ENCODE data around the gene SMR3A. TPM values are rescaled to one million over a fixed set of nuclear protein-coding genes. Genes with fewer than 3 reads are reported as not detected.

Gene SMR3A
- total RNA-seq = not detected
- long read RNA-seq = 0 reads

- ATAC-seq = no peak
- intact Hi-C loops (cut with DNase I) = no loop called here
- no peak for DNase-seq
Measured at GRCh38 chr4:70360460-70360859, at the start of gene SMR3A. Gene SMR3A (plus strand): TSS chr4:70360760. CDS start chr4:70362116, 1,356 bp downstream.

DNA sequence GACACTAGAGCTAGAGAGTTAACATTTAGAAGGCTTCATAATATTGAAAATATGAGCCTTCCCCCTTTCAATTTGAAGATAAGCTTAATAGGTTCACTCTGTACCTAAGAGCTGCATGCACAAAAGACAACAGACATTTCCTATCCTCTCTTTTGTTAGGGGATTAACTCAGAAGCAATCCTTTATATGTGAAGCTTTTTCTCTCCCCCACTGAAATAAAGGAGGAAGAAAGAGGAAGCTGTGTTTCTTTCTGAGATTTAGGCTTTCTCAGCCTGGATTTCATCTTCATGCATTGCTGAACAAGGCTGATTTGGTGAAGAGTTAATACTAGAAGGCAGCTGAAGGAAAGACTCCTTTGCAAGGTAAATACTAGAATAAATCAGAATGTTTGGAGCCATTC lies 46.8 kb upstream of the SMR3A start:
- intact Hi-C loops (cut with DNase I) = no loop called here
- ATAC-seq = no peak
- no peak for DNase-seq

DNA sequence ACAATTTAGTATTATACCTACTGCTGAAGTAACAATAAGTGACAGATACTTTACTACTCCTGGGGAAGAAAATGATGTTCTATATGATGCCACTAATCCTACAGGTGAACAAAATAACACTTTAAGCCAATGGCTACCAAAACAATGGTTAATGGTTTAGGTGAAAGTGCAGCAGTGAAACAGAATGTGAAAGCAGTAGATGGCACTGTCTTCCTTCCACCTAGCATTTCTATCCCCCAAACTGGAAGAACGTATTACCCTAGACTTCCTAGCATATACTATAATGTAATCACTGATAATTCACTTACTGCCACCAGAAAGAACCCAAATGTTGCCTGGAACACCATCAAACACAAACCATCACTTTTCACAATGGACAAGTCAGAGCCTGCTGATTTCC lies 44.6 kb upstream of the SMR3A start:
- intact Hi-C loops (cut with DNase I) = no loop called here
- DNase-seq = no peak
- no peak for ATAC-seq

DNA sequence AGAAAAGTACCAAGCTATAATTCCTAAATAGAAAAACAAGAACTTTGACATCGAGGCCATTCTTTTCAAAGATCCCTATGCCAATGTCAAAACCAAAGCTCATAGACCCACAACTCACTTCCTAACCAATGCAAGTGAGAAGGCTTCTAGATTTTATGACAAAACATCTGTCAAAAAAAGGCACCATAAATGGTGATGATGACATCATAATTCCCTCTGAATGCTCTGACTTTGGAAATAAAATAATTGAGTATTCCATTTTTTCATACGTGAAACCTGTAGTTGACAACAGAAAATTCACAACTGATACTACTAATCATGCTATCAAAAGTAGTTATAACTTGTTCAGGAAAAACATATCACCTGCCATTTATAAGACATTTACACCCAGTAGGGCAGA lies 34.5 kb upstream of the SMR3A start:
- intact Hi-C loops (cut with DNase I) = no loop called here
- ATAC-seq (no peak), DNase-seq (no peak)

DNA sequence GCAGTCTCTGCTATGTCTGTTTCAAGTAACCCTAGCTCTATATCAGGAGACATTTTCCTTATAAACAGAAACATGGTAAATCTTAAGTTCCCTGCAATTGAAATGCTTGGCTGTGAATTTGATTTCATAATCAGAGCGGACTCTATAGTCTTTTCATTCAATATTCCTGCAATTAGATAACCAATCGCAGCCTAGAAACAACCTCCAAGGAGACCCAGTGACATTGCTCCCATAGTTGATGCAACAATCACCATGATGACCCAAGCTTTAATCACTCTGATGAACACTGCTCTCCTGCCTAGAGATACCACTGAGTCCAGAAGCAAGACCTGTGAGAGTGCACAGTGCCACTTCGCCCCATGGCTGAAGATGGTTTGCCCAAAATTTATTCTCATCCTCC lies 25.9 kb upstream of the SMR3A start, which contains the start of gene CABS1:
TSS of gene CABS1 (plus strand) at position 301 of the 400 bp plus-strand sequence. CDS start at position 360, 59 bp downstream.
- ATAC-seq (no peak), DNase-seq (no peak)
- intact Hi-C loops (cut with DNase I) = no loop called here

DNA sequence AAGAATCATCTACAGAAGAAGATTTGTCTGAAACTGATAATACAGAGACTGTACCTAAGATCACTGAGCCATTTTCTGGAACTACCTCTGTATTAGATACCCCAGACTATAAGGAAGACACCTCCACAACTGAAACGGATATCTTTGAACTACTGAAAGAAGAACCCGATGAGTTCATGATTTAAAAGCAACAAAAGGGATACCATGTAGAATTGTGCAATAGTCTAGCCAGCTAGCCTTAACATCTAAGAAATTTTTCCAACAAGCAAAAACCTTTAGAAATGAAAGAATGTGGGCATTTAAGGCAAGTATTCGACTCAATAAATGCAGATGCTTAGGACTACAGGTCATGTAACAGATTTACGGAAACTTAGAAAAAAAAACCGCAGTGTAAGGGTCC lies 24.5 kb upstream of the SMR3A start:
- intact Hi-C loops (cut with DNase I) = no loop called here

DNA sequence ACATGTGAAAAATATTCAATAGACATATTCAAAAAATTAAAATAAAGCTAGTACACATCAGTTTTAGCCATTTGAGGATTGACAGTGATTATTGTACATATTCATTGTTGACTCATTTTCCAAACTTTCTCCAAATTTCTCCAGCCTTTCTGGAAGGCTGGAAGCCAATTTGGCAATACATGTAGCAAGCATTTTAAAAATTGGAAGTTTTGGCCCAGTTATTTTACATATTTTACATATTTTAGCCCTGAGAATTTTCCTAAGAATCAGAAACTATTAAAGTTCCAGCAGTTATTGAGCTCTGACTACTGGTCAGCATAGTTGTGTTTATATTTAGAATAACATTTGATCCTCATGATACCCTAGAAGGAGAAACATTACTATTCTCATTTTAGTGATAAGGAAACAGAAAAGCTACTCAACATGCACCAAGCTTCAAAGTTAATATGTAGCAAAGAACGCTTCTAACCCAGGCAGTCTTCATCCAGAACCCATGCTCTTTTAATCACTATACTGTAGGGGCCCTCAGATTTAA lies 22.6 kb upstream of the SMR3A start:
- no peak for DNase-seq
- ATAC-seq = no peak
- intact Hi-C loops (cut with DNase I) = no loop called here

More for the DNA sequence above, 24.5 kb upstream of the SMR3A start:
- no peak for ATAC-seq
- DNase-seq = no peak

DNA sequence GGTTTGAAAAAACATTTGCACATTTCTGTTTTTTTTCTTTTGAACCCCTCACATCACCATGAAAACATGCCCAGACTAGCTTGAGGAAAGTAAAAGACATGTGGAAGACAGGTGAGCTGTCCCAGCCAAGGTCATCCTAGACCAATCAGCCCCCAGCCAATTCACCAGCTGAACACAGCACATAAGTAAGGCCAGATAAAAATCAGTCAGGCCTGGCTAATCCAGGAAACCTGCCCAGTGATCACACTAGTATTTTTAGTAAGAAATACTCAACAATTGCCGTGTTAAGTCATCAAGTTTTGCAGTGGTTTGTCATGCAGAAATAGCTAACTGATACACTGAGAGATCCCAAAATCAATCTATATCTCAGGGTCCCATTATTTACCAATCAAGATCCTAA lies 4.4 kb upstream of the SMR3A start:
- no peak for ATAC-seq

GRCh38 chr4:70359115-70359661 lies 1.4 kb upstream of the SMR3A start:
- ATAC-seq (no peak), DNase-seq (no peak)
- intact Hi-C loops (cut with DNase I) = no loop called here

More for the DNA sequence above, 4.4 kb upstream of the SMR3A start:
- intact Hi-C loops (cut with DNase I) = no loop called here
- no peak for DNase-seq

GRCh38 chr4:70364002-70364401 lies 3.4 kb downstream of the SMR3A start:
- DNase-seq = no peak
- intact Hi-C loops (cut with DNase I) = no loop called here
- ATAC-seq = no peak

DNA sequence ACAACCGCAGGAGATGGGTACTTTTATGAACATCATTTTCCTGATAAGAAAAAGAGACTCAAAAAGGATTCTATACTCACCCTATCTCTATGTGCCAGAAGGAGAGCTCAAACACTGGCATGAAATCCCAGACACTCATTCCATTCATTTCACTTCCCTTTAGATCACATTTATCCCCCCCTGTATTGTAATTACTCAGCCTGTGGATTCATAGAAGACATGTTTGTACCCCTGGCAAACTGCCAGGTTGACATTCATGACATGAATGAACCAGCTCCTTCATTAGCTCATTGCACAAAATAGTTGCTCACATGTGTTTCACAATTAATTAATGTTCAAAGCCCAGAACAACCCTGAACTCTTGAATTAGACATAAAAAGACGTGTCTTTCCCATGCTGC lies 4.9 kb downstream of the SMR3A start:
- ATAC-seq (no peak), DNase-seq (no peak)
- intact Hi-C loops (cut with DNase I) = no loop called here

DNA sequence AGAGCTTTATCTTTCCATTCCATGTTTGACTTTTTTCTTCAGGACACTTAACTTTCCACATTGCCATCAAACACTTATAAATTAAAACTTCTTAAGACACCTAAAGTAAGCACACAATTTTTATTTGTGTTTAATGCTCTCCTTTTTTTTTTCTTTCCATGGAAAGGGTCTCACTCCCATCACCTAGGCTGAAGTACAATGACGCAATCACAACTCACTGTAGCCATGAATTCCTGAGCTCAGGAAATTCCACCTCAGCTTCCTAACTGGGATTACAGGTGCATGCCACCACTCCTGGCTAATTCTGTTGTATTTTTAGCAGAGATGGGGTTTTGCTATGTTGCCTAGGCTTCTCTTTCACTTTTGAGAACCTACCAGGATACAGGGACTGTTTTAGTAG lies 7.3 kb downstream of the SMR3A start:
- intact Hi-C loops (cut with DNase I) = no loop called here
- no peak for ATAC-seq
- no peak for DNase-seq

DNA sequence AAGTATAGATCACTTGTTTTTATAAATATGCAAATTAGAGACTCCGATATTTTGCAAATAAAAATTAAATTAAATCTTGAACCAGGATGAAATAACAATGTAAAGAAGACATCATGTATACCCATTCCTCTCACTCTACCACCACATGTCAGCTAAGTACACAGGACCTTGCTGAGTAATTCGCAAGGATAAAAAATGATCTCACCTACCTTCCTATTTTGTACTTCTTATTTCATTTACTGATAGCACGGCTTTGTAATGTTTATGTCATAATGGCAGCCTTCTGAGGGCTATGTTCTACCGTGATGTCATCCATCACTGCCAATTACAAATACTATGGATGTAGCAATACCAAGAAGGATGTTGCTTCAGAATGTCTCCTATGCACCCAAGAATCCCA lies 11.4 kb downstream of the SMR3A start:
- intact Hi-C loops (cut with DNase I) = no loop called here
- DNase-seq (no peak), ATAC-seq (no peak)

DNA sequence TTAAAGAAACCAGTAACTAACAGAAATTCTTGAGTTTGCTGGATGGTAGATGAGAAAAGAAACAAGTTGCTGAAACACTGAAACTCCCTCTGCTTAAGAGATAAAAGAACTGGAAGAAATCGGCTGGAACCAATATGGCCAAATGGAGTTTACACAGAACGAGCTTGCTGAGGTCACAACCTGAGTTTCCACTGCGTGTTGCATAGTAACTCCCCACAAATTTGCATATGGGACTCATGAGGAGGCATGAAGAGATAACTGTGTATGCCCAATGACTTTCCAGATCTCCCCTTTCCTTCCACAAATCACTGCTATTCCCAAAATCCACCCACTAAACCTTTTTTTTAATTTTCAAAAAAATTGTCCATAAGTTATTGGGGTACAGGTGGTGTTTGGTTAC lies 12.2 kb downstream of the SMR3A start:
- intact Hi-C loops (cut with DNase I) = no loop called here
- ATAC-seq (no peak), DNase-seq (no peak)

DNA sequence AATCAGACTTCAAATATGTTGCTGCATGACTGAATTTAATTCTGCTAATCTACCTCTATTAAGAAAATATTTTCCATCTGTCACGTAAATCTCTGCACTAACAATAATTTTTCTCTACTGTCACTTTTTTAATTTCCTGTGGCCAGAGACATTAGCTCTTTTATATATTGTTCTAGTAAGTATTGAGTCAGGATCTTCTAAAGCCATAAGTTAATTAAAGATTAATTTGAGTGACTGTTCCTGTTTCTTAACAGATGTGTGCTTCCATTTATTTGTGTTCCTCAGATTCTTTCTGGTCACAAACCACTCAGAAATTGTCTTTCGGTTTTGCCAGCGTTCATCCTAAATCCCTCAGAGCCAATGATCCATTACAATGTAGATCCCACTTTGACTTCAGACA lies 20.0 kb downstream of the SMR3A start:
- ATAC-seq (no peak), DNase-seq (no peak)
- intact Hi-C loops (cut with DNase I) = no loop called here

- ATAC-seq (no peak), DNase-seq (no peak)
- intact Hi-C loops (cut with DNase I) = no loop called here
Measured at GRCh38 chr4:70382691-70383181, 22.2 kb downstream of the SMR3A start, which contains the start of gene SMR3B. Gene SMR3B (plus strand): TSS chr4:70383131. CDS start chr4:70384511, 1,380 bp downstream.

GRCh38 chr4:70392057-70392776 lies 31.7 kb downstream of the SMR3A start:
- DNase-seq (no peak), ATAC-seq (no peak)
- intact Hi-C loops (cut with DNase I) = no loop called here

DNA sequence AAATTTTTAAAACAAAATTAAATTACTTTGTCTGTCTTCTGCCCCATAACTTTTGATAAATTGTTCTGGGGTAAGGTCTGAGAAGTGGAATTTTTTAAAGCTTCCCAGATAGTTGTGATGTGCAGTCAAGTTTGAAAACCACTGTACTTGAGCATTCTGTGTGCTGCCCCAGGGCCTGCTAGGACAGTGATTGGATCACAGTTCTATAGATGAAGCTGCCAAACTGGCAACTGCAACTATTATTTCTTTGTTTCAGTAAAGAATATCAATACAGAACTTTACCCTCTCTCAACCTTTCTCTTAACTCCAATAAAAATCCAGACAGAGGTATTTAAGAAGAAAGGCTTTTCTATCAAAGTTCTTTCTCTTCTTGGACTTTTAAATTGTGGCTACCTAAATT lies 37.0 kb downstream of the SMR3A start, which contains the start of gene OPRPN:
TSS of gene OPRPN (plus strand) at position 361 of the 400 bp plus-strand sequence. CDS start 1,346 bp downstream, outside the sequence.
- ATAC-seq (no peak), DNase-seq (no peak)
- intact Hi-C loops (cut with DNase I) = no loop called here

DNA sequence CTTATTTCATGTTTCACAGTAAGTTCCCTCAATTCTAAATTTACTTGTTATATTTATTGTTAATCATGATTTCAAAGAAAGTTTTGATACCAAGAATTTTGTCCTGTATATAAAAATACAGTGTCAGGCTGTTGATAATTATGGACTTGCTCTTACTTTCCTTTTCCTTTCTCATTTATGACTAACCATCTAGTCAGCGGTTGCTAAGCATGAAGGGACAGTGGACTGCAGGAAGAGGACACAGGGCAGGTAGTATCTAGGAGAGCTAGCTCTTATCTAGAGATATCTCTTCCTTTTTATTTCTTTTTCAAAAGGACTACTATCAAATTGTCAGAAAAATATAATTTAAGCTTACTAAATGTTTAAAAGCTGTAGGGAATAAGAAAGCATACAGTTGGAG lies 38.8 kb downstream of the SMR3A start:
- no peak for ATAC-seq
- intact Hi-C loops (cut with DNase I) = no loop called here

DNA sequence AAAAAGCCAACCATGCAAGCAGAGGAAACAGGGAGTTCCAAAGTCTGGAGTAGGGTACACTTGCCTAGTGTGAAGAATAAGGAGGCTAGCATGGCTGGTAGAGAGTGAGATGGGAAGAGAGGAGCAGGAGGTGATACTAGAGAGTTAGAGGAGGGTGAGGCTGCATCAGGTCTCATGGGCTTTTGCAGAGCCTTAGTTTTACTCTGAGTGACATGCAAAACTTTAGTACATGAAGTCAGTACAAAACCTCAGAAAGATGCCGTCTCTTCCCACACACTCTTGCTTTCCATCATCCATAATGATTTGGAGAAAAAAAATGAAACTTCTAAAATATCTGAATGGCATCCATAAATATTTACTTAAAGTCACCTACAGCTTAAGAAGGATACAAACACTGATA lies 42.2 kb downstream of the SMR3A start:
- DNase-seq (no peak), ATAC-seq (no peak)
- intact Hi-C loops (cut with DNase I) = no loop called here

More for the DNA sequence above, 38.8 kb downstream of the SMR3A start:
- no peak for DNase-seq

Measured in left cardiac atrium (tissue), 4 donors.